Testis (tissue), 3 donors: ENCODE results near the gene NXNL1. TPM values are rescaled to one million over a fixed set of nuclear protein-coding genes. Genes with fewer than 3 reads are reported as not detected.

Experiments
- DNase-seq: peaks from one replicate; pipeline ENCODE4 v3.0.0-alpha.2; 2019
- H3K27ac ChIP-seq, 2 donors: fragments of 200-600 bp; sonication (generic); one replicate each; pipeline ENCODE4 v1.5.1; 2019
- H3K27me3 ChIP-seq: fragments of 200-600 bp; sonication (generic); one replicate; pipeline ENCODE4 v1.5.1; 2019
- H3K36me3 ChIP-seq: fragments of 200-600 bp; sonication (generic); one replicate; pipeline ENCODE4 v1.5.1; 2017; ENCODE audit warnings: low read depth; ENCODE audit errors: missing control alignments
- H3K4me1 ChIP-seq: fragments of 200-600 bp; sonication (generic); one replicate; pipeline ENCODE4 v1.5.1; 2019
- H3K4me3 ChIP-seq, 2 donors: fragments of 200-600 bp; sonication (generic); one replicate each; pipeline ENCODE4 v1.5.1; 2017 to 2019
- H3K9me3 ChIP-seq: fragments of 200-600 bp; sonication (generic); one replicate; pipeline ENCODE4 v1.5.1; 2017
- CTCF ChIP-seq, 3 experiments: fragments of 450-650 bp in 2 of 3; fragments of 200-600 bp in 1 of 3; sonication (generic) in 1 of 3; IDR thresholded peaks; one replicate each; pipeline ENCODE4 v1.5.1; 2016 to 2019; ENCODE audit warnings: antibody characterized with exemption in 3 of 3, mild to moderate bottlenecking in 2 of 3, moderate library complexity in 1 of 3
- POLR2A ChIP-seq: fragments of 450-650 bp; IDR thresholded peaks from one replicate; pipeline ENCODE4 v1.6.1; 2017; ENCODE audit warnings: antibody characterized with exemption, mild to moderate bottlenecking, moderate library complexity
- WGBS, 2 donors: methylation state at CpG; one replicate each; pipeline ENCODE4 v1.1.5; 2018; 5-methylcytosine and 5-hydroxymethylcytosine counted together
- intact Hi-C: fragments of 100-400 bp; cut with DNase I; formaldehyde crosslinking; loops from one replicate; pipeline ENCODE4 v1.15.1; 2023; ENCODE audit warnings: low total_unique reads
- polyA plus RNA-seq: library from polyadenylated mRNA; stranded (reverse); fragments of 350-450 nt; fragmentation: Illumina TruSeq; extraction: RNeasy Lipid Tissue Mini Kit (QIAGEN cat#74804); gene quantifications from one replicate; pipeline ENCODE4 v1.2.3, GENCODE V29; 2014; ENCODE audit warnings: low read depth, low replicate concordance; ENCODE audit not compliant: insufficient read depth
- total RNA-seq, 2 donors: library from RNA; depleted of rRNA; stranded (reverse); fragments of >200 nt; gene quantifications; one replicate each; pipeline ENCODE4 v1.2.3, GENCODE V29; 2016

NXNL1 gene
- total and polyA plus RNA-seq, 3 donors from 2014 or later: 0.87 TPM; not detected in 2

DNA sequence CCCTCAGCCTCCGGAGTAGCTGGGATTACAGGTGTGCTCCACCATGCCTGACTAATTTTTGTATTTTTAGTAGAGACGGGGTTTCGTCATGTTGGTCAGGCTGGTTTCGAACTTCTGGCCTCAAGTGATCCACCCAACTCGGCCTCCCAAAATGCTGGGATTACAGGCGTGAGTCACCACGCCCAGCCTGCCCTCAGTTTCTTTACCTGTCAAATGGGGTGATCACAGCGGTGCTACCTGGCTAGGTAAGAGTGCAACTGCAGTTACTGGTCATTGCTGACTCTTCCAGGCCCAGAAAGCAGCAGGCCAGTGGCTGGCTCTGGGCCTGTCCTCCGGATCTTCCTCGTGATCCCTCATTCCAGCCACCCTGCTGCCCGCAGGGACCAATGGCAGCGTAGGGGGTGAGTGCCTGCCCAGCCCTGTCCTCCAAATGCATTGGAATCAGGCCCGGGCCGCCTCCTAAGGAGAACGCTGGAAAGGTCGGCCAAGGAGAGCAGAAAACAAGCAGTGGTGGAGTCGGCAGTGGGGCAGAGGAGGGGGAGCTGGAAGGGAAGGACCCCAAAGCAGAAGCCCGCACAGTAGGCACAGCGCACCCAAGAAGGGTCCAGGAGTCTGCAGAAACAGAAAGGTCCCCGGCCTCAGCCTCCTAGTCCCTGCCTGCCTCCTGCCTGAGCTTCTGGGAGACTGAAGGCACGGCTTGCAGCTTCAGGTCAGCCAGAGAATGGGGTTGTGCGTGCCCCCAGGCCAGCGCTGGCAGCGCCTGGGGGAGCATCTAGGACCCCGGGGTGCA, 7.8 kb upstream of the NXNL1 start:
- TF ChIP-seq POLR2A: no peak
- peak in 1 of 3 experiments; percentile 14 for TF ChIP-seq CTCF (IDR thresholded peaks at IDR 0.05)
- peak overlapping the region; percentile 74 to 75 for H3K4me3 ChIP-seq
- WGBS, 2 donors: 33 to 34% methylated on average over 19 to 23 of the region's 25 CpGs
- H3K27ac ChIP-seq: peak overlapping the region; percentile 89 to 90
- peaks cover 29% of the 10 kb centered on the region for H3K4me1 ChIP-seq
- H3K27me3 ChIP-seq: no peaks in the 10 kb centered on the region
- no peaks in the 10 kb centered on the region for H3K36me3 ChIP-seq
- H3K9me3 ChIP-seq: no peaks in the 10 kb centered on the region
- intact Hi-C loops: no loop called here
- DNase-seq: peak; percentile 78

- no peaks in the 10 kb centered on the region for H3K27me3 ChIP-seq
- no peak overlapping the region for H3K4me3 ChIP-seq
- no peaks in the 10 kb centered on the region for H3K36me3 ChIP-seq
- 65 to 69% methylated on average over 12 of the region's 12 CpGs for WGBS, 2 donors
- no peaks in the 10 kb centered on the region for H3K9me3 ChIP-seq
- DNase-seq: no peak
- peaks cover 29% of the 10 kb centered on the region for H3K4me1 ChIP-seq
- intact Hi-C loops: no loop called here
- TF ChIP-seq CTCF (IDR thresholded peaks at IDR 0.05): no peak
- TF ChIP-seq POLR2A: no peak
- H3K27ac ChIP-seq: peak overlapping the region; percentile 89 to 90
Observed at GRCh38 chr19:17467471-17468301, 7.0 kb upstream of the NXNL1 start.

- TF ChIP-seq CTCF (IDR thresholded peaks at IDR 0.05): no peak
- no peak for TF ChIP-seq POLR2A
Observed at GRCh38 chr19:17466487-17466850, 5.7 kb upstream of the NXNL1 start.

DNA sequence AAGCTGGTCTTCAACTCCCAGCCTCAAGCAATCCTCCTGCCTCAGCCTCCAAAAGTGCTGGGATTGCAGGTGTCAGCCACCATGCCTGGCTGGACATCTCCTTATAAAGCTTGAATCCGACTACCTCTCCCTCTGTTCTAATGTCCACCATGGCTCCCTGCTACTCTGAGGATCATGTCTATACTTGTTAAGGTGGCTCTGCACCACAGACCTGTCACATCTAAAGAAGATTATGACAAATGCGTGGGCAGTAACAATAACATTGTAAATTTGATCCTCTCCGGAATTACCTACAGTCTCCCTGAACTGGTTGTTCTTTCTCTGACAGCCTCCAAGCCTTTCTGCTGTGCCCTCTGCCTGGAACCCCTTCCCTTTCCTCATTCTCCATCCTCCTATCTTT, 1.8 kb downstream of the NXNL1 start:
- intact Hi-C loops: no loop called here
- Histone ChIP-seq H3K4me3 (no peak overlapping the region), H3K36me3 (no peaks in the 10 kb centered on the region), H3K4me1 (no peaks in the 10 kb centered on the region), H3K9me3 (no peaks in the 10 kb centered on the region), H3K27ac (no peak overlapping the region), H3K27me3 (no peaks in the 10 kb centered on the region)
- 82 to 86% methylated on average over 3 of the region's 3 CpGs for WGBS, 2 donors
- TF ChIP-seq POLR2A: no peak
- TF ChIP-seq CTCF (IDR thresholded peaks at IDR 0.05): no peak
- no peak for DNase-seq

More at GRCh38 chr19:17466487-17466850, 5.7 kb upstream of the NXNL1 start:
- 49 to 50% methylated on average over 6 of the region's 6 CpGs for WGBS, 2 donors
- Histone ChIP-seq H3K4me3 (no peak overlapping the region), H3K9me3 (no peaks in the 10 kb centered on the region), H3K36me3 (no peaks in the 10 kb centered on the region), H3K4me1 (peaks cover 22% of the 10 kb centered on the region), H3K27me3 (no peaks in the 10 kb centered on the region), H3K27ac (peak overlapping the region in 1 of 2 donors; percentile 89)
- DNase-seq: no peak
- intact Hi-C loops: no loop called here
